Cardiac muscle cell (in vitro differentiated cells and primary cell): ENCODE results near the gene MLLT1. TPM values are rescaled to one million over a fixed set of nuclear protein-coding genes. Genes with fewer than 3 reads are reported as not detected.
"Not testable (repeated sequence)": the region's sequence is repeated elsewhere in the genome, so short reads cannot be mapped to it uniquely, and the experiment has no call there.

Experiments
- DNase-seq, 2 donors: peaks; one replicate each; pipeline versions ENCODE4 v3.0.0 to v3.0.0-alpha.2; 2010 to 2017; ENCODE audit warnings: low read depth in 1 of 2, low spot score in 1 of 2
- H3K27ac ChIP-seq: fragments of 200-600 bp; sonication (generic); 2 replicates; pipeline ENCODE4 v1.5.1; 2016
- H3K27me3 ChIP-seq: fragments of 200-600 bp; sonication (generic); 2 replicates; pipeline ENCODE4 v1.6.0; 2016; ENCODE audit warnings: control low read depth
- H3K36me3 ChIP-seq: fragments of 200-600 bp; sonication (generic); 2 replicates; pipeline ENCODE4 v1.5.1; 2016; ENCODE audit warnings: control low read depth
- H3K4me1 ChIP-seq: fragments of 200-600 bp; sonication (generic); 2 replicates; pipeline ENCODE4 v1.8.1; 2017; ENCODE audit warnings: low read depth, mild to moderate bottlenecking, mixed run types
- H3K4me3 ChIP-seq: fragments of 200-600 bp; sonication (generic); 2 replicates; pipeline ENCODE4 v1.5.1; 2016; ENCODE audit warnings: mild to moderate bottlenecking
- H3K9me3 ChIP-seq: fragments of 200-600 bp; sonication (generic); 2 replicates; pipeline ENCODE4 v1.5.1; 2017; ENCODE audit warnings: low read depth, mild to moderate bottlenecking, control low read depth
- polyA plus RNA-seq: library from polyadenylated mRNA; unstranded; fragments of >200 nt; fragmentation: Nextera tagmentation; extraction: Ambion mirVana; gene quantifications from 2 replicates; pipeline ENCODE4 v1.2.1, GENCODE V29; 2016
- total RNA-seq: library from RNA; depleted of rRNA; stranded (reverse); fragments of >200 nt; gene quantifications from 2 replicates; pipeline ENCODE4 v1.2.3, GENCODE V29; 2016
- TF ChIP-seq, protein P1 (sequence below): IDR thresholded peaks from 2 replicates; pipeline ENCODE4 v1.5.1; 2012; ENCODE audit warnings: low read depth, mild to moderate bottlenecking, low read length

Gene MLLT1
- total and polyA plus RNA-seq, 2 experiments from 2014 or later: 31.1 to 46.9 TPM

DNA sequence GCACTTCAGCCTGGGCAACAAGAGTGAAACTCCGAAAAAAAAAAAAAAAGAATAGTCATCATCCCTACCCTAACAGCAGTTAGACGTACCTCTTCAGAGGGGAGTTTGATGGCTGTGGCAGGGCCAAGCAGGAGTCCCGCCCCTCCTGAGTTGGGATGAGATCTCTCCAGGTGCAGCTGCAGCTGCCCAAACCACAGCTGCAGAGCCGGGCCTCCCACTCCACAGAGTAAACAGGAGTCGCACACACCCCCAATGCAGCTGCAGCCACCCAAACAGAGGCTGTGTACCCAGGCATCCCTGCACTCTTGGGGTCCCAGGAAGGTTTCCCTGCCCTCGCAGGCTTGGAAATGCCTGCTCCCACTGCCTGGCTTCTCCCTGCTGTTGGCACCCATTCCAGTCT lies 17.4 kb upstream of the MLLT1 start:
- H3K4me3 ChIP-seq: no peak overlapping the region
- no peaks in the 10 kb centered on the region for H3K4me1 ChIP-seq
- TF ChIP-seq, protein P1, sequence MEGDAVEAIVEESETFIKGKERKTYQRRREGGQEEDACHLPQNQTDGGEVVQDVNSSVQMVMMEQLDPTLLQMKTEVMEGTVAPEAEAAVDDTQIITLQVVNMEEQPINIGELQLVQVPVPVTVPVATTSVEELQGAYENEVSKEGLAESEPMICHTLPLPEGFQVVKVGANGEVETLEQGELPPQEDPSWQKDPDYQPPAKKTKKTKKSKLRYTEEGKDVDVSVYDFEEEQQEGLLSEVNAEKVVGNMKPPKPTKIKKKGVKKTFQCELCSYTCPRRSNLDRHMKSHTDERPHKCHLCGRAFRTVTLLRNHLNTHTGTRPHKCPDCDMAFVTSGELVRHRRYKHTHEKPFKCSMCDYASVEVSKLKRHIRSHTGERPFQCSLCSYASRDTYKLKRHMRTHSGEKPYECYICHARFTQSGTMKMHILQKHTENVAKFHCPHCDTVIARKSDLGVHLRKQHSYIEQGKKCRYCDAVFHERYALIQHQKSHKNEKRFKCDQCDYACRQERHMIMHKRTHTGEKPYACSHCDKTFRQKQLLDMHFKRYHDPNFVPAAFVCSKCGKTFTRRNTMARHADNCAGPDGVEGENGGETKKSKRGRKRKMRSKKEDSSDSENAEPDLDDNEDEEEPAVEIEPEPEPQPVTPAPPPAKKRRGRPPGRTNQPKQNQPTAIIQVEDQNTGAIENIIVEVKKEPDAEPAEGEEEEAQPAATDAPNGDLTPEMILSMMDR: no peak

DNA sequence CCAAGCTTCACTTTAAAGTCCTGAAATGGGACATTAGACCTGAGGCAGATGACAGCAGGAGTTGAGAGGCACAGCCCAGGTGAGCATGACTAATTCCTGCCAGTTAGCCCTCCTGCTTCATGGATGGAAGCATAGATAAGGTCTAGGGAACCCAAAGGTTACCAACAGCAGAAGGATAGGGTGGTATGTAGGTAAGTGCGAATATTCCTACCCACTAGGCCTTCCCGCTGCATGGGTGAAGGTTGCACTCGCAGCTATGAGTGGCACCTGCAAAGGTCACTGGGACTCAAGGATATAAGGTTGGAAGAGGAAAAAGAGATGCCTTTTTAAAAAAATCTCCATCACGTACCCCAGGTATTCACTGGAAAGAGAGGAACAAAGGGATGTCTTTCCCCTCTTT lies 12.2 kb upstream of the MLLT1 start:
- no peaks in the 10 kb centered on the region for H3K27me3 ChIP-seq
- TF ChIP-seq, protein P1: no peak
- no peaks in the 10 kb centered on the region for H3K4me1 ChIP-seq
- H3K36me3 ChIP-seq: no peaks in the 10 kb centered on the region
- no peak overlapping the region for H3K27ac ChIP-seq
- H3K4me3 ChIP-seq: no peak overlapping the region
- no peaks in the 10 kb centered on the region for H3K9me3 ChIP-seq
- peak in 1 of 2 donors; percentile 17 for DNase-seq

More for the DNA sequence above, 17.4 kb upstream of the MLLT1 start:
- no peak overlapping the region for H3K27ac ChIP-seq
- no peaks in the 10 kb centered on the region for H3K27me3 ChIP-seq
- H3K36me3 ChIP-seq: no peaks in the 10 kb centered on the region
- no peak for DNase-seq
- no peaks in the 10 kb centered on the region for H3K9me3 ChIP-seq

DNA sequence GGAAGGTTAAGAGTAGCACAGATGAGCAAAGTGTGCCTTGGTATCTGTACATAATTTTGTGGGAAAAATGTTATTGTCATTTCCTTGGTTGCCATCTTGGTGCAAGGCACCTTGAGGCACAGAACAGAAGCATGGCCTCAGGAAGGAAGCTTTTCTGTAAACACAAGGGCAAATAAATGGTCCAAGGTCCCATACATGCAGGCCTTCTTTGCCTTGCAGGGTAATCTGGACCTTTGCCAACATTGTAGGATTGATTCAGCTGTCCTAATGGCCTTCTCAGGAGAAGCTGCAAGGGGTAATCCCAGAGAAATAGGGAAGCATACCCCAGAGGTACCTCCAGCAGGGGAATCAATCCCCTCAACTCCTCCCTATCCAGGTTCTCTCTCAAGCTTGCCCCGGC lies 9.0 kb upstream of the MLLT1 start:
- Histone ChIP-seq H3K4me1 (no peaks in the 10 kb centered on the region), H3K27me3 (no peaks in the 10 kb centered on the region), H3K36me3 (no peaks in the 10 kb centered on the region), H3K27ac (no peak overlapping the region), H3K4me3 (no peak overlapping the region), H3K9me3 (no peaks in the 10 kb centered on the region)
- TF ChIP-seq, protein P1: no peak
- no peak for DNase-seq

DNA sequence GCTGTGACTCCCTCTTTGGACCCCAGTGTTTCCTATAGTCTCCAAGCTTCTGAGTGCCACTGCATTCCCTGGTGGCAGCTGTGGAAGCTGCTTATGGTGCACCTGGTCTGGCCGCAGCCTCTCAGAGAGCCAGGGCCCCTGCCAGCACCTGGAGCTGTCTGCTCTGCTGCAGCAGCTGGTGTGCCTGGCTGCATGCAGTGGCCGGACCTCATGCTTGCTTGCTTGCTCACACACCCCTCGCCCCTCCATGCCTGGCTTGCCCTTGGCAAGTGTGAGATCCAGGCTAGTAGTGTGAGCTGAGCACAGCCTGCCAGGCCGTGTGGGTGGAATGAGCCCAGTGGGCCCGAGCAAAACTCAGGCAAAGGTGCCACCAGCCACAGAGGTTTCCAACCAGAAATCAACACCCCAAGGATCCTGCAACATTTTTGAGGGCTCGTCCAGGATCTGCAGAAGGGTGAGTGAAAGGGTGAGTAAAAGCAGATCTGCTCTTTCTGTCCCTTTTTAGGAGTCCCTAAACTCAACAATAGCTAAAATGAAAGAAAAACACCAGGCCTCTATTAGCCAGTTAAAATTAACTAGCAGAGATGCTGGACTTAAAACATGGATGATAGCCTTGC lies 7.6 kb upstream of the MLLT1 start:
- Histone ChIP-seq H3K27me3 (no peaks in the 10 kb centered on the region), H3K9me3 (no peaks in the 10 kb centered on the region)

DNA sequence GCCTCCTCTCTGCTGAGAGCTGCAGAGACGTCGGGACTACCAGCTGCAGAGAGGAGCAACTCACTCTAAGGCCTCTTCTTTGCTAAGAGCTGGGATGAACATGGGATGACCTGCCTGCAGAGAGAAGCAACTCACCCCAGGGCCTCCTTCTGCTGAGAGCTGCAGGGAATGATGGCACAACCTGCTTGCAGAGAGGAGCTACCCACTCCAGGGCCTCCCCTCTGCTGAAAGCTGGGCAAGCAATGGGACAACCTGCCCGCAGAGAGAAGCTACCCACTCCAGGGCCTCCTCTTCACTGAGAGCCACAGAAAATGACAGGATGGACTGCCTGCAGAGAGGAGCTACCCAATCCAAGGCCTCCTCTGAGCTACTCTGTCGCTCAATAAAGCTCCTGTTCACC lies 6.9 kb upstream of the MLLT1 start:
- Histone ChIP-seq H3K36me3 (no peaks in the 10 kb centered on the region), H3K4me3 (no peak overlapping the region), H3K27me3 (no peaks in the 10 kb centered on the region), H3K9me3 (no peaks in the 10 kb centered on the region), H3K4me1 (no peaks in the 10 kb centered on the region), H3K27ac (no peak overlapping the region)
- DNase-seq: no peak
- TF ChIP-seq, protein P1: no peak

More for the DNA sequence above, 7.6 kb upstream of the MLLT1 start:
- Histone ChIP-seq H3K36me3 (no peaks in the 10 kb centered on the region), H3K4me1 (no peaks in the 10 kb centered on the region), H3K27ac (no peak overlapping the region), H3K4me3 (no peak overlapping the region)
- peak in 1 of 2 donors; percentile 27 for DNase-seq
- TF ChIP-seq, protein P1: no peak

DNA sequence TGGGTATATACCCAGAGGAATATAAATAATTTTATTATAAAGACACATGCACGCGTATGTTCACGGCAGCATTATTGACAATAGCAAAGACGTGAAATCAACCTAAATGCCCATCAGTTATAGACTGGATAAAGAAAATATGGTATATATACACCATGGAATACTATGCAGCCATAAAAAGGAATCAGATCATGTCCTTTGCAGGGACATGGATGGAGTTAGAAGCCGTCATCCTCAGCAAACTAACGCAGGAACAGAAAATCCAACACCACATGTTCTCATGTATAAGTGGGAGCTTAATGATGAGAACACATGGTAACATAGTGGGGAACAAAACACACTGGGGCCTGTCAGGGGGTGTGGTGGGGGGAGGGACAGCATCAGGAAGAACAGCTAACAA lies 2.6 kb upstream of the MLLT1 start:
- peaks cover 16% of the 10 kb centered on the region for H3K4me1 ChIP-seq
- DNase-seq, H3K4me3 ChIP-seq, H3K27me3 ChIP-seq, H3K27ac ChIP-seq, H3K36me3 ChIP-seq, H3K9me3 ChIP-seq: not testable (repeated sequence)
